ENCODE results near the gene ZG16B.

GRCh38 chr16:2795395-2796143 lies 34.5 kb upstream of the ZG16B start:
- TF ChIP-seq CTCF (IDR thresholded peaks at IDR 0.05) (no peak), POLR2AphosphoS5 (IDR thresholded peaks at IDR 0.05) (no peak), POLR2A (IDR thresholded peaks at IDR 0.05) (no peak)
